Activated naive CD8-positive, alpha-beta T cell (primary cell): ENCODE data around the gene INPP5K.

Experiments
- H3K27ac Mint-ChIP-seq: one replicate; pipeline ENCODE4 v1.8.0; 2021; ENCODE audit warnings: mixed read lengths
- H3K27me3 Mint-ChIP-seq: one replicate; pipeline ENCODE4 v1.8.0; 2021; ENCODE audit warnings: mixed read lengths
- H3K36me3 Mint-ChIP-seq: one replicate; pipeline ENCODE4 v1.8.0; 2021; ENCODE audit warnings: mixed read lengths
- H3K4me1 Mint-ChIP-seq: one replicate; pipeline ENCODE4 v1.8.0; 2021; ENCODE audit warnings: low read depth, mixed read lengths
- H3K4me3 Mint-ChIP-seq: one replicate; pipeline ENCODE4 v1.8.0; 2021; ENCODE audit warnings: mild to moderate bottlenecking, mixed read lengths
- H3K9me3 Mint-ChIP-seq: one replicate; pipeline ENCODE4 v1.8.0; 2021; ENCODE audit warnings: low read depth, mixed read lengths

INPP5K gene

GRCh38 chr17:1498869-1499268, 17.5 kb downstream of the INPP5K start:
- Mint-ChIP-seq H3K36me3 (peaks cover under 1% of the 10 kb centered on the region), H3K9me3 (no peaks in the 10 kb centered on the region), H3K27me3 (no peaks in the 10 kb centered on the region), H3K4me1 (no peaks in the 10 kb centered on the region), H3K27ac (no peak overlapping the region), H3K4me3 (no peak overlapping the region)

- no peaks in the 10 kb centered on the region for H3K36me3 Mint-ChIP-seq
- no peaks in the 10 kb centered on the region for H3K4me1 Mint-ChIP-seq
- H3K27ac Mint-ChIP-seq = no peak overlapping the region
Measured at GRCh38 chr17:1498233-1498632, 18.2 kb downstream of the INPP5K start.

GRCh38 chr17:1497831-1498230, 18.6 kb downstream of the INPP5K start:
- H3K27me3 Mint-ChIP-seq = no peaks in the 10 kb centered on the region
- no peaks in the 10 kb centered on the region for H3K9me3 Mint-ChIP-seq
- no peak overlapping the region for H3K27ac Mint-ChIP-seq
- no peak overlapping the region for H3K4me3 Mint-ChIP-seq
- H3K4me1 Mint-ChIP-seq = peaks cover 2% of the 10 kb centered on the region
- no peaks in the 10 kb centered on the region for H3K36me3 Mint-ChIP-seq

More at GRCh38 chr17:1498233-1498632, 18.2 kb downstream of the INPP5K start:
- Mint-ChIP-seq H3K27me3 (no peaks in the 10 kb centered on the region), H3K4me3 (no peak overlapping the region), H3K9me3 (no peaks in the 10 kb centered on the region)

GRCh38 chr17:1496869-1497268, 19.5 kb downstream of the INPP5K start:
- H3K27ac Mint-ChIP-seq = no peak overlapping the region
- no peaks in the 10 kb centered on the region for H3K9me3 Mint-ChIP-seq
- H3K4me3 Mint-ChIP-seq = no peak overlapping the region
- H3K36me3 Mint-ChIP-seq = no peaks in the 10 kb centered on the region
- peaks cover 4% of the 10 kb centered on the region for H3K4me1 Mint-ChIP-seq
- no peaks in the 10 kb centered on the region for H3K27me3 Mint-ChIP-seq

GRCh38 chr17:1495265-1495989, 21.0 kb downstream of the INPP5K start:
- peaks cover 9% of the 10 kb centered on the region for H3K4me1 Mint-ChIP-seq
- H3K9me3 Mint-ChIP-seq = no peaks in the 10 kb centered on the region
- no peaks in the 10 kb centered on the region for H3K36me3 Mint-ChIP-seq
- no peaks in the 10 kb centered on the region for H3K27me3 Mint-ChIP-seq
- H3K27ac Mint-ChIP-seq = no peak overlapping the region
- no peak overlapping the region for H3K4me3 Mint-ChIP-seq

GRCh38 chr17:1494736-1495253, 21.6 kb downstream of the INPP5K start:
- Mint-ChIP-seq H3K4me1 (peaks cover 10% of the 10 kb centered on the region), H3K27me3 (no peaks in the 10 kb centered on the region), H3K27ac (no peak overlapping the region), H3K4me3 (no peak overlapping the region), H3K36me3 (no peaks in the 10 kb centered on the region), H3K9me3 (no peaks in the 10 kb centered on the region)

GRCh38 chr17:1494203-1494602, 22.2 kb downstream of the INPP5K start:
- Mint-ChIP-seq H3K4me1 (peaks cover 12% of the 10 kb centered on the region), H3K4me3 (no peak overlapping the region), H3K27ac (no peak overlapping the region), H3K27me3 (no peaks in the 10 kb centered on the region), H3K36me3 (no peaks in the 10 kb centered on the region), H3K9me3 (no peaks in the 10 kb centered on the region)

- Mint-ChIP-seq H3K4me3 (peak overlapping the region; percentile 53), H3K4me1 (peaks cover 15% of the 10 kb centered on the region), H3K27me3 (no peaks in the 10 kb centered on the region), H3K9me3 (no peaks in the 10 kb centered on the region), H3K27ac (no peak overlapping the region), H3K36me3 (no peaks in the 10 kb centered on the region)
Measured at GRCh38 chr17:1493291-1493980, 23.0 kb downstream of the INPP5K start.

GRCh38 chr17:1492249-1493206, 23.9 kb downstream of the INPP5K start, which contains the start of gene MYO1C:
Gene MYO1C (minus strand): TSS chr17:1492686. CDS start chr17:1492487, 199 bp downstream.
- H3K4me1 Mint-ChIP-seq = peaks cover 19% of the 10 kb centered on the region
- peak within 1 kb of the TSS; percentile 16 for H3K27ac Mint-ChIP-seq
- no peaks in the 10 kb centered on the region for H3K36me3 Mint-ChIP-seq
- H3K9me3 Mint-ChIP-seq = no peaks in the 10 kb centered on the region
- no peaks in the 10 kb centered on the region for H3K27me3 Mint-ChIP-seq
- H3K4me3 Mint-ChIP-seq = peak within 1 kb of the TSS; percentile 85

GRCh38 chr17:1491443-1492248, 24.8 kb downstream of the INPP5K start:
- H3K36me3 Mint-ChIP-seq = no peaks in the 10 kb centered on the region
- H3K27me3 Mint-ChIP-seq = no peaks in the 10 kb centered on the region
- peak overlapping the region; percentile 16 for H3K27ac Mint-ChIP-seq
- no peaks in the 10 kb centered on the region for H3K9me3 Mint-ChIP-seq
- H3K4me1 Mint-ChIP-seq = peaks cover 24% of the 10 kb centered on the region
- H3K4me3 Mint-ChIP-seq = peak overlapping the region; percentile 85

GRCh38 chr17:1490643-1491442, 25.6 kb downstream of the INPP5K start:
- peak overlapping the region; percentile 85 for H3K4me3 Mint-ChIP-seq
- no peaks in the 10 kb centered on the region for H3K27me3 Mint-ChIP-seq
- no peaks in the 10 kb centered on the region for H3K9me3 Mint-ChIP-seq
- peaks cover 24% of the 10 kb centered on the region for H3K4me1 Mint-ChIP-seq
- peak overlapping the region; percentile 64 for H3K27ac Mint-ChIP-seq
- no peaks in the 10 kb centered on the region for H3K36me3 Mint-ChIP-seq

- H3K4me1 Mint-ChIP-seq = peaks cover 27% of the 10 kb centered on the region
- no peaks in the 10 kb centered on the region for H3K27me3 Mint-ChIP-seq
- H3K36me3 Mint-ChIP-seq = no peaks in the 10 kb centered on the region
- H3K27ac Mint-ChIP-seq = no peak overlapping the region
- H3K9me3 Mint-ChIP-seq = no peaks in the 10 kb centered on the region
- peak overlapping the region; percentile 85 for H3K4me3 Mint-ChIP-seq
Measured at GRCh38 chr17:1488826-1489270, 27.6 kb downstream of the INPP5K start.
